ENCODE results near the gene SEMA6A. TPM values are rescaled to one million over a fixed set of nuclear protein-coding genes. Genes with fewer than 3 reads are reported as not detected.

SEMA6A gene
- total RNA-seq, 3 donors from 2014 or later, result 33.9 to 40.3 (median 35.6) TPM

DNA sequence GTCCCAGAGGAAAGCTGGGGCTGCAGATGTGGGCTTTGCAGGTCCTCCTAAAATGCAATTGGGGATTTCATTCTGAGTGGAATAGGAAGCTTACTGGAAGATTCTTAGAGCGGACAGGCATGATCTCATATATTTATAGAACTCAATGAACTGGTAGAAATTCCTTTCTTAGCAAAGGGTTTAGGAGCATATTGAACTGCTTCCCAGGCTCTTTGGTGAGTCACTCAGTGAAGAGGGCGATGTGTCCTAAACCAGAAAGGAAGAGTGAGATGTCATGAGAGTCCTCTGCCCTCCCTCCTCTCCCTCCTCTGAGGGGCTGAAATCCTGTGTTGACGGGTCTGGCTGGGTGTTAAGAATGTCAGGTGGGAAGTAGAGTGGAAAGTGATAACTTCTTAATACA, 26.3 kb upstream of the SEMA6A start:
- Histone ChIP-seq H3K27me3 (no peaks in the 10 kb centered on the region), H3K9me3 (no peaks in the 10 kb centered on the region), H3K4me1 (no peaks in the 10 kb centered on the region), H3K36me3 (no peaks in the 10 kb centered on the region), H3K4me3 (no peak overlapping the region), H3K27ac (peak overlapping the region in 1 of 2 donors; percentile 52)
- intact Hi-C loops (cut with DNase I; ENCODE audit: low total_unique reads), result no loop called here
- no peak for DNase-seq (ENCODE audit: low spot score in 2 of 2)
- TF ChIP-seq, protein P1, sequence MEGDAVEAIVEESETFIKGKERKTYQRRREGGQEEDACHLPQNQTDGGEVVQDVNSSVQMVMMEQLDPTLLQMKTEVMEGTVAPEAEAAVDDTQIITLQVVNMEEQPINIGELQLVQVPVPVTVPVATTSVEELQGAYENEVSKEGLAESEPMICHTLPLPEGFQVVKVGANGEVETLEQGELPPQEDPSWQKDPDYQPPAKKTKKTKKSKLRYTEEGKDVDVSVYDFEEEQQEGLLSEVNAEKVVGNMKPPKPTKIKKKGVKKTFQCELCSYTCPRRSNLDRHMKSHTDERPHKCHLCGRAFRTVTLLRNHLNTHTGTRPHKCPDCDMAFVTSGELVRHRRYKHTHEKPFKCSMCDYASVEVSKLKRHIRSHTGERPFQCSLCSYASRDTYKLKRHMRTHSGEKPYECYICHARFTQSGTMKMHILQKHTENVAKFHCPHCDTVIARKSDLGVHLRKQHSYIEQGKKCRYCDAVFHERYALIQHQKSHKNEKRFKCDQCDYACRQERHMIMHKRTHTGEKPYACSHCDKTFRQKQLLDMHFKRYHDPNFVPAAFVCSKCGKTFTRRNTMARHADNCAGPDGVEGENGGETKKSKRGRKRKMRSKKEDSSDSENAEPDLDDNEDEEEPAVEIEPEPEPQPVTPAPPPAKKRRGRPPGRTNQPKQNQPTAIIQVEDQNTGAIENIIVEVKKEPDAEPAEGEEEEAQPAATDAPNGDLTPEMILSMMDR (IDR thresholded peaks at IDR 0.05), result no peak
- TF ChIP-seq POLR2A (IDR thresholded peaks at IDR 0.05) (no peak), POLR2AphosphoS5 (IDR thresholded peaks at IDR 0.05) (no peak)

- intact Hi-C loops (cut with DNase I; ENCODE audit: low total_unique reads), result no loop called here
- DNase-seq (ENCODE audit: low spot score in 2 of 2), result no peak
- no peaks in the 10 kb centered on the region for H3K27me3 ChIP-seq
- no peak overlapping the region for H3K4me3 ChIP-seq
- H3K9me3 ChIP-seq, result no peaks in the 10 kb centered on the region
- H3K27ac ChIP-seq, result no peak overlapping the region
- H3K4me1 ChIP-seq, result no peaks in the 10 kb centered on the region
- TF ChIP-seq POLR2AphosphoS5 (IDR thresholded peaks at IDR 0.05), result no peak
- TF ChIP-seq, protein P1 (IDR thresholded peaks at IDR 0.05), result no peak
- no peak for TF ChIP-seq POLR2A (IDR thresholded peaks at IDR 0.05)
- no peaks in the 10 kb centered on the region for H3K36me3 ChIP-seq
Observed at GRCh38 chr5:116598911-116599310, 24.3 kb upstream of the SEMA6A start.

- intact Hi-C loops (cut with DNase I; ENCODE audit: low total_unique reads), result no loop called here
- Histone ChIP-seq H3K36me3 (no peaks in the 10 kb centered on the region), H3K9me3 (no peaks in the 10 kb centered on the region), H3K4me3 (no peak overlapping the region), H3K27ac (no peak overlapping the region), H3K27me3 (no peaks in the 10 kb centered on the region), H3K4me1 (no peaks in the 10 kb centered on the region)
- TF ChIP-seq, protein P1 (IDR thresholded peaks at IDR 0.05), result no peak
- TF ChIP-seq POLR2AphosphoS5 (IDR thresholded peaks at IDR 0.05), result no peak
- no peak for TF ChIP-seq POLR2A (IDR thresholded peaks at IDR 0.05)
- DNase-seq (ENCODE audit: low spot score in 2 of 2), result no peak
Observed at GRCh38 chr5:116595498-116595897, 20.9 kb upstream of the SEMA6A start.

DNA sequence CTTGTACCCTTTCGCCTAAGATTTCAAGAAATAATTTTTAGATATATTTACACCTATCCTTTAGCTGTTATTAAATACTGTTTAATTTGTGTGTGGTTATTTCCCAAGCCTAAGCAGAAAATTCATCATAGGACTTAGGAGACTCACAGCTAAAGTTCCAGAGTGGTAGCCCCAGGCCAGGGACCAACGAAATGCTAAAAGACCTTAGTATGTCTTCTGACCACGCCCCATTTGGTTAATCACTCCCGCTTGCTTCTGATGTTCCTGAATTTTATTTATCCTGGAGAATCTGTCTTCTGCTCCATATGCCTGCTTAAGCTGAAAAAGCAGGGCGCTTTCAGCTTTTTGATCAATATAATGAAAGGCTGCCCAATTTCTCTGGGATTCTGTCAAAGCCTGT, 18.7 kb upstream of the SEMA6A start:
- no peak overlapping the region for H3K27ac ChIP-seq
- H3K4me3 ChIP-seq, result no peak overlapping the region
- intact Hi-C loops (cut with DNase I; ENCODE audit: low total_unique reads), result loop anchor here (5.0 kb wide), 1 partner anchor 654 kb away; no protein-coding TSS in a partner anchor
- H3K9me3 ChIP-seq, result no peaks in the 10 kb centered on the region
- TF ChIP-seq, protein P1 (IDR thresholded peaks at IDR 0.05), result no peak
- no peak for TF ChIP-seq POLR2A (IDR thresholded peaks at IDR 0.05)
- no peak for TF ChIP-seq POLR2AphosphoS5 (IDR thresholded peaks at IDR 0.05)
- no peak for DNase-seq (ENCODE audit: low spot score in 2 of 2)
- H3K27me3 ChIP-seq, result no peaks in the 10 kb centered on the region
- no peaks in the 10 kb centered on the region for H3K36me3 ChIP-seq
- H3K4me1 ChIP-seq, result no peaks in the 10 kb centered on the region

GRCh38 chr5:116585227-116585626, 10.6 kb upstream of the SEMA6A start:
- Histone ChIP-seq H3K27ac (no peak overlapping the region), H3K4me3 (no peak overlapping the region), H3K4me1 (no peaks in the 10 kb centered on the region), H3K9me3 (no peaks in the 10 kb centered on the region), H3K27me3 (no peaks in the 10 kb centered on the region), H3K36me3 (no peaks in the 10 kb centered on the region)
- DNase-seq (ENCODE audit: low spot score in 2 of 2), result no peak
- intact Hi-C loops (cut with DNase I; ENCODE audit: low total_unique reads), result no loop called here
- TF ChIP-seq POLR2AphosphoS5 (IDR thresholded peaks at IDR 0.05), result no peak
- no peak for TF ChIP-seq POLR2A (IDR thresholded peaks at IDR 0.05)
- TF ChIP-seq, protein P1 (IDR thresholded peaks at IDR 0.05), result no peak

Data from breast epithelium (tissue), 4 donors.